ENCODE measurements around the gene SMNDC1. TPM values are rescaled to one million over a fixed set of nuclear protein-coding genes. Genes with fewer than 3 reads are reported as not detected.
"Not testable (repeated sequence)": the region's sequence is repeated elsewhere in the genome, so short reads cannot be mapped to it uniquely, and the experiment has no call there.

SMNDC1 gene
- total and polyA plus RNA-seq, 7 donors = 16.3 to 38.0 (median 24.4) TPM

- WGBS, 3 donors = 85 to 91% (median 87%) methylated on average over 6 of the region's 6 CpGs
Measured at GRCh38 chr10:110274647-110275046, 30.1 kb downstream of the SMNDC1 start.

GRCh38 chr10:110274072-110274627 lies 30.6 kb downstream of the SMNDC1 start:
- Histone ChIP-seq H3K36me3 (ENCODE audit: insufficient read depth in 1 of 2, low read depth in 1 of 2) (no peaks in the 10 kb centered on the region), H3K9me3 (no peaks in the 10 kb centered on the region), H3K27ac (peak overlapping the region; percentile 19), H3K27me3 (ENCODE audit: insufficient read depth in 3 of 3, low read length in 2 of 3) (no peaks in the 10 kb centered on the region), H3K4me3 (no peak overlapping the region), H3K4me1 (peaks cover 73% of the 10 kb centered on the region)
- no peak for TF ChIP-seq CTCF (IDR thresholded peaks at IDR 0.05)
- DNase-seq = no peak
- intact Hi-C loops (cut with DNase I) = loop anchor here (10.0 kb wide), 1 partner anchor 389 kb away; no protein-coding TSS in a partner anchor
- ATAC-seq = no peak

More at GRCh38 chr10:110274647-110275046, 30.1 kb downstream of the SMNDC1 start:
- peaks cover 0 to under 1% of the 10 kb centered on the region in 2 donors for H3K36me3 ChIP-seq (ENCODE audit: insufficient read depth in 1 of 2, low read depth in 1 of 2)
- H3K27me3 ChIP-seq (ENCODE audit: insufficient read depth in 3 of 3, low read length in 2 of 3) = no peaks in the 10 kb centered on the region
- no peaks in the 10 kb centered on the region for H3K9me3 ChIP-seq
- DNase-seq = no peak
- intact Hi-C loops (cut with DNase I) = loop anchor here (5.0 to 10.0 kb wide), 3 partner anchors 47 to 390 kb away; partner anchors contain the start of gene MXI1 (in 2 of the 2)
- no peak for TF ChIP-seq CTCF (IDR thresholded peaks at IDR 0.05)
- peaks cover 75% of the 10 kb centered on the region for H3K4me1 ChIP-seq
- ATAC-seq = no peak
- no peak overlapping the region for H3K4me3 ChIP-seq
- H3K27ac ChIP-seq = no peak overlapping the region

GRCh38 chr10:110273474-110273873 lies 31.2 kb downstream of the SMNDC1 start:
- no peaks in the 10 kb centered on the region for H3K27me3 ChIP-seq (ENCODE audit: insufficient read depth in 3 of 3, low read length in 2 of 3)
- peaks cover 77% of the 10 kb centered on the region for H3K4me1 ChIP-seq
- H3K27ac ChIP-seq = peak overlapping the region; percentile 19
- no peak overlapping the region for H3K4me3 ChIP-seq
- no peaks in the 10 kb centered on the region for H3K36me3 ChIP-seq (ENCODE audit: insufficient read depth in 1 of 2, low read depth in 1 of 2)
- intact Hi-C loops (cut with DNase I) = loop anchor here (10.0 kb wide), 1 partner anchor 389 kb away; no protein-coding TSS in a partner anchor
- peak in 2 of 4 donors; percentile 37 to 46 for ATAC-seq
- DNase-seq = peak; percentile 63 to 65
- H3K9me3 ChIP-seq = no peaks in the 10 kb centered on the region
- TF ChIP-seq CTCF (IDR thresholded peaks at IDR 0.05) = no peak
- 60 to 67% (median 67%) methylated on average over 4 of the region's 4 CpGs for WGBS, 3 donors

- H3K27ac ChIP-seq; H3K4me3 ChIP-seq; H3K36me3 ChIP-seq (ENCODE audit: insufficient read depth in 1 of 2, low read depth in 1 of 2); DNase-seq; H3K9me3 ChIP-seq; ATAC-seq; H3K27me3 ChIP-seq (ENCODE audit: insufficient read depth in 3 of 3, low read length in 2 of 3): not testable (repeated sequence)
- H3K4me1 ChIP-seq = peaks cover 78% of the 10 kb centered on the region
- WGBS, 3 donors = 91 to 94% (median 93%) methylated on average over 15 of the region's 15 CpGs
- intact Hi-C loops (cut with DNase I) = loop anchor here (10.0 kb wide), 1 partner anchor 388 kb away; no protein-coding TSS in a partner anchor
Measured at GRCh38 chr10:110272995-110273394, 31.7 kb downstream of the SMNDC1 start.

- H3K4me1 ChIP-seq = peaks cover 61% of the 10 kb centered on the region
- 1 to 4% (median 3%) methylated on average over 4 of the region's 4 CpGs for WGBS, 3 donors
- ATAC-seq (peak; percentile 86 to 94 (median 92)), DNase-seq (no peak)
- no peaks in the 10 kb centered on the region for H3K36me3 ChIP-seq (ENCODE audit: insufficient read depth in 1 of 2, low read depth in 1 of 2)
- intact Hi-C loops (cut with DNase I) = loop anchor here (5.0 to 10.0 kb wide), 2 partner anchors 37 to 385 kb away; no protein-coding TSS in a partner anchor
- H3K4me3 ChIP-seq = peak overlapping the region; percentile 59
- no peaks in the 10 kb centered on the region for H3K9me3 ChIP-seq
- no peaks in the 10 kb centered on the region for H3K27me3 ChIP-seq (ENCODE audit: insufficient read depth in 3 of 3, low read length in 2 of 3)
- no peak for TF ChIP-seq CTCF (IDR thresholded peaks at IDR 0.05)
- H3K27ac ChIP-seq = peak overlapping the region; percentile 81
Measured at GRCh38 chr10:110269374-110270318, 35.1 kb downstream of the SMNDC1 start.

Data from psoas muscle (tissue), 8 donors.